Suprapubic skin (tissue), 4 donors: ENCODE results near the gene LAMA4. TPM values are rescaled to one million over a fixed set of nuclear protein-coding genes. Genes with fewer than 3 reads are reported as not detected.

Source experiments
- DNase-seq, 2 donors: peaks; one replicate each; pipeline ENCODE4 v3.0.0-alpha.2; 2019; ENCODE audit warnings: low spot score in 2 of 2
- H3K27ac ChIP-seq: fragments of 200-600 bp; sonication (generic); one replicate; pipeline ENCODE4 v1.5.1; 2019
- H3K27me3 ChIP-seq: fragments of 200-600 bp; sonication (generic); one replicate; pipeline ENCODE4 v1.5.1; 2019
- H3K36me3 ChIP-seq: fragments of 200-600 bp; sonication (generic); one replicate; pipeline ENCODE4 v1.5.1; 2019
- H3K4me1 ChIP-seq: fragments of 200-600 bp; sonication (generic); one replicate; pipeline ENCODE4 v1.5.1; 2019
- H3K4me3 ChIP-seq: fragments of 200-600 bp; sonication (generic); one replicate; pipeline ENCODE4 v1.5.1; 2019; ENCODE audit warnings: mild to moderate bottlenecking
- H3K9me3 ChIP-seq: fragments of 200-600 bp; sonication (generic); one replicate; pipeline ENCODE4 v1.5.1; 2019
- EP300 ChIP-seq: sonication (generic); formaldehyde crosslinking; IDR thresholded peaks from one replicate; pipeline ENCODE4 v1.6.1; 2017; ENCODE audit warnings: antibody characterized with exemption
- POLR2A ChIP-seq, 2 donors: fragments of 450-650 bp; IDR thresholded peaks; one replicate each; pipeline ENCODE4 v1.6.1; 2017; ENCODE audit warnings: antibody characterized with exemption in 2 of 2, mild to moderate bottlenecking in 2 of 2, moderate library complexity in 2 of 2
- POLR2AphosphoS5 ChIP-seq, 3 donors: sonication (generic); formaldehyde crosslinking; IDR thresholded peaks; one replicate each; pipeline ENCODE4 v1.6.1; 2017; ENCODE audit warnings: antibody characterized with exemption in 3 of 3
- WGBS: methylation state at CpG from one replicate; pipeline ENCODE4 v1.1.5; 2018; 5-methylcytosine and 5-hydroxymethylcytosine counted together
- total RNA-seq, 4 donors: library from RNA; depleted of rRNA; stranded (reverse); fragments of >200 nt; gene quantifications; one replicate each; pipeline ENCODE4 v1.1.0, GENCODE V29; 2016
- TF ChIP-seq, protein P1 (sequence below), 2 donors: fragments of 200-600 bp in 1 of 2; fragments of 450-650 bp in 1 of 2; sonication (generic) in 1 of 2; IDR thresholded peaks; one replicate each; pipeline ENCODE4 v1.5.1; 2016 to 2019; ENCODE audit warnings: antibody characterized with exemption in 2 of 2, mild to moderate bottlenecking in 1 of 2, moderate library complexity in 1 of 2

LAMA4 gene
- total RNA-seq, 4 donors from 2014 or later: 10.4 to 44.0 (median 23.6) TPM

DNA sequence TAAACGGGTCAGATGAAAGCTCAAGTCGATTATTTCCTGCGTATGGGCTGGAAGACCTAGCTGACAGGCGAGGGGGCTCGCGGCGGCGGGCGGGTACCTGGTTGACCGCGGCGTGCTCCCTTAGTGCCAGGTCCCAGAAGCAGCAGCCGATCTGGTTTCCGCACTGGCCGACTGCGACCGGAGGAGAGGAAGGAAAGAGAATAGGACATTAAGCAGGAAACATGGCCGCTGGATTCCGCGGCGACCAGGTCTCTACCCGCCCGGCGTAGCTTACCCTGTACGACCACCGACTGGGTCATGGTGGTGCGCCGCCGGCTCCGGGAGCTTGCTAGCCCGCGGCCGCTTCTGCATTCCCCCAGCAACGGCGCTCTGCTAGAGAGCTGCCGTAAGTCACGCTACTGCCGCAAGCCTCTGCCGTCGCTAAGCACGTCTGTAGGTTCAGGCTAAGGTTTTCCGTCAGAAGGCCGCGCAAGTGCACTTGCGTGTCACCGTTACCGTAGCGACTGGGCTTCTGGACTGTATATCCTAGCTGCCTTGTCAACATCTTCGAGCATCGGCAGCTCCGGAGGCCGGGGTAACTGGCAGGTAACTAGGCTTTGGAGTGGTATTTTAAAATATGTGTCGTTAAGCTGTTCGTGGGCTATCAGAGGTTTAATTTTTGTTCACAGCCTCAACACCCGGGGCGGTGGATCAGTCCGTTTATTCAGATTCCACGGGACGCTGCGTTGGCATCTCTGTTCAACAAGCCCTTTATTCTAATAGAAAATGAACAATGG, 167.0 kb downstream of the LAMA4 start, which contains the start of the genes FAM229B and TUBE1:
TSS of gene FAM229B (plus strand) at position 456 of the 776 bp plus-strand sequence. CDS start 11,693 bp downstream, outside the sequence.
TSS of gene TUBE1 (minus strand) at position 347 of the 776 bp plus-strand sequence. CDS start at position 299, 48 bp downstream.
- Histone ChIP-seq H3K4me1 (peaks cover 17% of the 10 kb centered on the region), H3K27ac (peak within 1 kb of the TSS; percentile 90), H3K27me3 (no peaks in the 10 kb centered on the region), H3K9me3 (no peaks in the 10 kb centered on the region), H3K36me3 (peaks cover 4% of the 10 kb centered on the region), H3K4me3 (peak within 1 kb of the TSS; percentile 95)
- WGBS: 1% methylated on average over 25 of the region's 60 CpGs
- DNase-seq: peak; percentile 91 to 93
- TF ChIP-seq POLR2AphosphoS5 (IDR thresholded peaks at IDR 0.05): peak in 1 of 3 donors; percentile 68
- TF ChIP-seq, protein P1, sequence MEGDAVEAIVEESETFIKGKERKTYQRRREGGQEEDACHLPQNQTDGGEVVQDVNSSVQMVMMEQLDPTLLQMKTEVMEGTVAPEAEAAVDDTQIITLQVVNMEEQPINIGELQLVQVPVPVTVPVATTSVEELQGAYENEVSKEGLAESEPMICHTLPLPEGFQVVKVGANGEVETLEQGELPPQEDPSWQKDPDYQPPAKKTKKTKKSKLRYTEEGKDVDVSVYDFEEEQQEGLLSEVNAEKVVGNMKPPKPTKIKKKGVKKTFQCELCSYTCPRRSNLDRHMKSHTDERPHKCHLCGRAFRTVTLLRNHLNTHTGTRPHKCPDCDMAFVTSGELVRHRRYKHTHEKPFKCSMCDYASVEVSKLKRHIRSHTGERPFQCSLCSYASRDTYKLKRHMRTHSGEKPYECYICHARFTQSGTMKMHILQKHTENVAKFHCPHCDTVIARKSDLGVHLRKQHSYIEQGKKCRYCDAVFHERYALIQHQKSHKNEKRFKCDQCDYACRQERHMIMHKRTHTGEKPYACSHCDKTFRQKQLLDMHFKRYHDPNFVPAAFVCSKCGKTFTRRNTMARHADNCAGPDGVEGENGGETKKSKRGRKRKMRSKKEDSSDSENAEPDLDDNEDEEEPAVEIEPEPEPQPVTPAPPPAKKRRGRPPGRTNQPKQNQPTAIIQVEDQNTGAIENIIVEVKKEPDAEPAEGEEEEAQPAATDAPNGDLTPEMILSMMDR (IDR thresholded peaks at IDR 0.05): no peak
- peak; percentile 29 to 73 for TF ChIP-seq POLR2A (IDR thresholded peaks at IDR 0.05)

DNA sequence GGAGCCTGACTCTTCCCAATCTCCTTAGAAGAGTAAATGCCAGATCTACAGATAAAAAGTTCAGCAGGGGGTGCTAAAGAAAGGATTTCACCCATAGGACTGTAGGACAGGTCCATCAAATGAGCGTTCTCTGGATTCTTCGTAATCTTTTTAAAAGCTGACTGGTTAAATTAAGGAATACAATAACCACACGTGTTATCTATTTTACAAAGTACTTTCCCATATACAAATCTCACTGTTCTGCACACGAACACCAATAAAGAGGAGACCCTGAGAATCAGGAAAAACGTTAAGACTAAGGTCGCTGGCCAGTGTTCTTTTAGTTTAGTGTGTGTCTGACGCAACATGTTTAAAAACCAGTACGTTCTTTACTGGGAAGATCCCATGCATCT, 167.6 kb downstream of the LAMA4 start:
- Histone ChIP-seq H3K27me3 (no peaks in the 10 kb centered on the region), H3K27ac (peak overlapping the region; percentile 90), H3K4me3 (peak overlapping the region; percentile 95), H3K4me1 (peaks cover 17% of the 10 kb centered on the region), H3K9me3 (no peaks in the 10 kb centered on the region), H3K36me3 (peaks cover 4% of the 10 kb centered on the region)
- DNase-seq: no peak
- TF ChIP-seq EP300: no peak
- no peak for TF ChIP-seq POLR2AphosphoS5 (IDR thresholded peaks at IDR 0.05)
- TF ChIP-seq, protein P1 (IDR thresholded peaks at IDR 0.05): no peak
- no peak for TF ChIP-seq POLR2A (IDR thresholded peaks at IDR 0.05)
- under 1% methylated on average over 8 of the region's 8 CpGs for whole genome bisulfite sequencing

DNA sequence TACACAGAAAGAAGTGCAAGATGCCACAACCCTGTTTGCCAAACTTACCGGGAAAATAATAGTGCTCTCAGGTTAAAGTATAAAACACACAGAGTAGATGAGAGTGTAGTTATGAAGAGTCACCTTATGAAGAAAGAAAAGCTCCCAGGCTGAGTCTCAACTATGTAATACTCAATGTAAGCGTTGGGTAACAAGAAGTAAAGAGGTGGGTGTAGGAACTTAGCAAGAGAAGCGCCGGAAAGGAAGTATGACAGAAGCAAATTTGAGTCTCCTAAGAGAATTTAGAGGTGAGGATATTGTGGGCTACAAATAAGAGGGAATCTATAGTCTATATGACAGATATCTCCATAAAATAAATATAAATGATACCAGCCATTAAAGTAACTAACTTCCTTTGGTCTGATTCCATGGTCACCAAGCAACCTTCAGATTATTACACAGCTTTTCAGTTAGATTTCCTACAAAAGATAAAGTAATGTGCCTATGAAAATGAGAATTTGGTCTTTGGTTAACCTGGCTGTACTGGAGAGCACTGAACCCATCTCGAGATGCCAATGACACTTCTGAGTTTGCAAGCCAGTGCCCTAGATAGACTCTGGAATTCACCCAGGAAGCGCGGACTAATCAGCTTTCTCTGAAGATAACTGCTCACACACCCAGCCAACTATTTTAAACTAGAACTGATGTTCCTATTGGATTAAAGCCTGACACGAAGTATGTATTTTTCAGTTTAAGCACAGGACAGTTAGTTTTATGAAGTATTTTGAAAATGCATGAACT, 168.9 kb downstream of the LAMA4 start:
- 73% methylated on average over 8 of the region's 8 CpGs for WGBS

DNA sequence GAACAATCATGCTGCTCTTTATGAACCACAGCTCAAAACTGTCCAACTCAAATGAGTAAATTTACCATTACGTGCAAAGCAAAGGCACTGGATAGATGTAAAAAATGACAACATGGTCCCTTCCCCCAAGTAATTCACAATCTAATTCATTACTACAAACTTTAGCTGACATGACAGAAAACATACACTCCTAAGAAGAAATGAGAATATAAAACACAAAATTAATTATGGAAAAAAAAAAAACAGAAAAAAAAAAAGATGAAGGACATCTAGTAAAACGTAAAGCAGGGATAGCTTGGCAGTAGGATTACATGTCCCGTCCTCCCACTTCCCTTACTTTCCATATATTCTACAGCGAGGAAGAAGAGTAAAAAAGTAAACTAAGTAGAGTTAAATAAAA, 172.8 kb downstream of the LAMA4 start:
- 90% methylated on average over 4 of the region's 4 CpGs for WGBS
- Histone ChIP-seq H3K4me3 (no peak overlapping the region), H3K4me1 (peaks cover 10% of the 10 kb centered on the region), H3K27me3 (no peaks in the 10 kb centered on the region), H3K27ac (no peak overlapping the region), H3K9me3 (no peaks in the 10 kb centered on the region), H3K36me3 (peaks cover 35% of the 10 kb centered on the region)
- DNase-seq: no peak
- no peak for TF ChIP-seq POLR2A (IDR thresholded peaks at IDR 0.05)
- TF ChIP-seq, protein P1 (IDR thresholded peaks at IDR 0.05): no peak
- no peak for TF ChIP-seq EP300
- TF ChIP-seq POLR2AphosphoS5 (IDR thresholded peaks at IDR 0.05): no peak

More for the DNA sequence above, 168.9 kb downstream of the LAMA4 start:
- DNase-seq: no peak
- no peak overlapping the region for H3K4me3 ChIP-seq
- no peak overlapping the region for H3K27ac ChIP-seq
- TF ChIP-seq POLR2A (IDR thresholded peaks at IDR 0.05) (no peak), EP300 (no peak), POLR2AphosphoS5 (IDR thresholded peaks at IDR 0.05) (no peak)
- TF ChIP-seq, protein P1 (IDR thresholded peaks at IDR 0.05): no peak
- no peaks in the 10 kb centered on the region for H3K27me3 ChIP-seq
- no peaks in the 10 kb centered on the region for H3K9me3 ChIP-seq
- peaks cover 17% of the 10 kb centered on the region for H3K4me1 ChIP-seq
- peaks cover 12% of the 10 kb centered on the region for H3K36me3 ChIP-seq

DNA sequence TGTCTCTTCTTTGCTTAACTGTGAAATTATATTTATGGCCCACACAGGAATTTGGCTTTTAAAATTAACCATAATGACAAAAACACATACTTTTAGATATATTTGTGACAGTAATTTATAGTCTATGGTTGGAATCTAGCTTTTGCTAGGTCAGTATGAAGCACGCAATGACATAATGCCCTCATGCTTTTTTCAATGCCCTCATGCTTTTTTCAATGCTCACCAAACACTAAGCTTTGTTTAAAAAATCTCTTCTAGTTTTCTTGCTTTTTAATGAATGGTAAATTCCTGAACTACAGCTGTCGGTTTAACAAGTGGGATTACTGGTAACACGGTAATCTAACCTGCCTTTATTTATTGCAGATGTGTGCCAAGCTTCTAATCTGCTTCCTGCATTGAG, 187.8 kb downstream of the LAMA4 start:
- WGBS: 56% methylated on average over 3 of the region's 3 CpGs
- Histone ChIP-seq H3K27ac (no peak overlapping the region), H3K9me3 (no peaks in the 10 kb centered on the region), H3K36me3 (peaks cover 18% of the 10 kb centered on the region), H3K27me3 (no peaks in the 10 kb centered on the region), H3K4me1 (no peaks in the 10 kb centered on the region), H3K4me3 (no peak overlapping the region)
- no peak for DNase-seq
- no peak for TF ChIP-seq POLR2A (IDR thresholded peaks at IDR 0.05)
- TF ChIP-seq, protein P1 (IDR thresholded peaks at IDR 0.05): no peak
- no peak for TF ChIP-seq EP300
- no peak for TF ChIP-seq POLR2AphosphoS5 (IDR thresholded peaks at IDR 0.05)
